Right forelimb (tissue), 1 donor: ENCODE results near the gene THBS1.

Source experiments
- DNase-seq: peaks from one replicate; pipeline ENCODE4 v3.0.0-alpha.2; 2018

THBS1 gene

GRCh38 chr15:39580485-39581241 is at the start of gene THBS1:
Gene THBS1 (plus strand): TSS chr15:39581079. CDS start chr15:39581858, 779 bp downstream.
- peak; percentile 98 for DNase-seq

DNA sequence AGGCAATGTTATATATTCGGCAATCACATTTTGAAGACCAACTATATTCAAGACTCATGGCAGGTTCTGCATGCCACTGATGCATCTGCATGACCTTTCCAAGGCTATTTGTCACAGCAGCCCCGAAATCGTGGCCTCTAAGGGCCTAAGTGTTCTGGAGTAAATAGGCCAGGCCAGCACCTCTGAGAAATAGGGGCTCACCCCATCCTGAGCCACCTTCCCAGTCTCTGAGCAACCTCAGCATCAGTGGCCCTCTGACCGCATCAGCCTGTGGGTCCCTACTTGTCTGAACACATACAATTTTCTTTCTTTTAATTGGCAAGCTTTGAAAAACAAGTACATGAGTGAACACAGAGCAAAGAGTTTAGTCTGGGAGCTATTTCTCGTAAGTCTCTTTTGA is 45.9 kb upstream of the THBS1 start:
- no peak for DNase-seq

DNA sequence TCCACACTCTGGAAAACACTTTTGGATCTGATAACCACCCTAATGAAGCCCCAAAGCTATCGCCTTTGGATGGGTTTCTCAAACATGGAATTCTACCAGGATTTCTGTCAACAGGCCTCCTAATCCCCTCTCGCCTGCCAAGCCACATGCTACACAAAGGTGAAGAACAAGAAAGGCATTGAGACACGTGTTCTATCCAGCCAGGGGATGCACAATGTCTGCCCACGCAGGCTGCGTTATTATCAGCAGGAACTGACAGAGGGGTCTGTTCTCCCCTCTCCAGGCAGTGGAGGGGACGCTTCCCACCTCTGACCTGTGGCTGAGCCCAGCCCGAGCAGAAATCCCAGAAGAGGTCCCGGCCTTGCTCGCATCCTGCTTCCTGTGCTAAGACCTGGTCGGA is 45.4 kb upstream of the THBS1 start:
- no peak for DNase-seq

DNA sequence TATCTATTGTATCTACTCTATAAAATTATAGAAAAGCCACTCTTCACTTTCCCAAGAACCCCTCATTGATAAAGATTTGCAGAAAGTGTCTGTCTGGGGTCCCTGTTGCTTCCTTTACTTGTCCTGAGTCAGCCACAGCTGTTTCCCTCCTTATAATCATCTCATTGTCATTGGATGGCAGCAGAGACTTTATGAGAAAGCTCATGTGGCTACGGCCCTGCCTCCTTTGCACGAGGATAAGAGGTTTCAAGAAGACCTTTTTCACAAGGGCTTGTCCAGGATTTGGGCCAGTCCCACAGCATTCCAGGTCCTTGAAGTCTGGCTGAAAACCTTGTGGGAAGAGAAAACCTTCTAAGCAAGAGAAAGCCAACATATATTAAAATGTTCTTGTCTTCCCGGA is 41.9 kb upstream of the THBS1 start:
- no peak for DNase-seq

GRCh38 chr15:39539466-39539865 is 41.4 kb upstream of the THBS1 start:
- DNase-seq, result no peak

GRCh38 chr15:39539973-39540558 is 40.8 kb upstream of the THBS1 start:
- no peak for DNase-seq

GRCh38 chr15:39542385-39543065 is 38.4 kb upstream of the THBS1 start:
- no peak for DNase-seq

DNA sequence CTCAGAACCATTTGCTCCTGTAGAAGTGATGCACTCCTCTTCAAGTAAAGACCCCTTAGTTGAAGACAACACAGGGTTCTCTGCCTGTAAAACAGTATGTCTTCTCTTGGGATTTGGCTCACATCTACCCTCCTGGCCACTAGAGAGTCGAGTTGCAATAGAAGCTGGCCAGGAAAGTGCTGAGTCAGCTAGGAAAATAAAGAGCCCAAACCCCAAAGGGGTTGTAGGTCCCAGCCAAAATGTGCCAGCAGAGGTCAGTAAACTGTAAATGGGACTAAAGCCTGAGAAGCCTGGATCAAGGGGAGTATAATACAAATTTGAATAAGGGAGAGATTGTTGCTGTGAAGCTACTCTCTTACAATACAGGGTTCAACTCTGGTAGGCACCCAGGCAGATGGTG is 37.2 kb upstream of the THBS1 start:
- DNase-seq, result no peak

DNA sequence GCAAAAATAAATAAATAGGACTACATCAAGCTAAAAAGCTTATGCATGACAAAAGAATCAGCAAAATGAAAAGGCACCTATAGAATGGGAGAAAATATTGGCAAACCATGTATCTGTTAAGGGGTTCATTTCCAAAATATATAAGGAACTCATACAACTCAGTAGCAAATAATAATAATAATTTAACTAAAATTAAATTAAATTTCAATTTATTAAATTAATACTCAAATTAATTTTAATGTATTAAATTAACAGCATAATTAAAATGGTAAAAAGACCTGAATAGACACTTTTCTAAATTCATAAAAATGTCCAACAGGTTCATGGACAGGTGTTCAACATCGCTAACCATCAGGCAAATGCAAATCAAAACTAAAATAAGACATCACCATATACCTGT is 34.0 kb upstream of the THBS1 start:
- DNase-seq, result no peak

DNA sequence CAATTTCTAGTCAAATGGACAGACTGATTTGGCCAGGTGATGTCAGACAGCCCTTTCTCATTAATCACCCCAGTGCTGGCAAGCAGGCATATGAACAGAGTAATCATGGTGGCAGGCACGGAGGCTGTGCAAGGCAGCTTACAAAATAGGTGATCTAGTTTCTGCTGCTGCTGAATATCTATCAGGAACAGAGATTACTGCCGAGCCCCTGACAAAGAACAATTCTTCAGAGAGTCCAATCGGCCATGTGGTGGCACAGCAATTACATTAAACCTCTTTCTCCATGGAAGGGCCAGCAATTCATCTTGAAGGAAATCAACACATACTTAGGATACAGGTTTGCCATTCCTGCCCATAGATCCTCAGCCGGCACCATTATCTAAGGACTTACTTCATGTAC is 32.3 kb upstream of the THBS1 start:
- DNase-seq, result no peak

GRCh38 chr15:39549912-39550311 is 31.0 kb upstream of the THBS1 start:
- no peak for DNase-seq

DNA sequence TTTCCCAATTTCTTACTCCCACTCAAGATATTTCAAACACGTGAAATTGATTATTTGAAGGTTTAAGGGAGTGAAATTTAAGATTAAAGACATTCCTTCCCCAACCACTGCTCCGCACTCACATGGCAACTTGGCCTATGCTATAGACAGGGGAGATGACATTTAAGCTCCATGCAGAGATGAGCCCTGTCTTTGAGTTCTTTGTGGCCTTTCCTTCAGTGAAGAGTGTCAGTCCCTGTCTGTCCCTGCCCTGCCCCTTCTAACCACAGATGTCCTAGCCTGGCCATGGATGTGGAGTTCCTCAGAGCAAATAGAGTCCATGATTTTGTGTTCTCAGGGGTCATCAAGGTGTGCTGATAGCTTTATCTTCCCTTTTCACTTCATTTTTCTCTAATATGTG is 29.4 kb upstream of the THBS1 start:
- no peak for DNase-seq

- no peak for DNase-seq
These were observed 28.3 kb upstream of the THBS1 start for GRCh38 chr15:39552556-39552955.

DNA sequence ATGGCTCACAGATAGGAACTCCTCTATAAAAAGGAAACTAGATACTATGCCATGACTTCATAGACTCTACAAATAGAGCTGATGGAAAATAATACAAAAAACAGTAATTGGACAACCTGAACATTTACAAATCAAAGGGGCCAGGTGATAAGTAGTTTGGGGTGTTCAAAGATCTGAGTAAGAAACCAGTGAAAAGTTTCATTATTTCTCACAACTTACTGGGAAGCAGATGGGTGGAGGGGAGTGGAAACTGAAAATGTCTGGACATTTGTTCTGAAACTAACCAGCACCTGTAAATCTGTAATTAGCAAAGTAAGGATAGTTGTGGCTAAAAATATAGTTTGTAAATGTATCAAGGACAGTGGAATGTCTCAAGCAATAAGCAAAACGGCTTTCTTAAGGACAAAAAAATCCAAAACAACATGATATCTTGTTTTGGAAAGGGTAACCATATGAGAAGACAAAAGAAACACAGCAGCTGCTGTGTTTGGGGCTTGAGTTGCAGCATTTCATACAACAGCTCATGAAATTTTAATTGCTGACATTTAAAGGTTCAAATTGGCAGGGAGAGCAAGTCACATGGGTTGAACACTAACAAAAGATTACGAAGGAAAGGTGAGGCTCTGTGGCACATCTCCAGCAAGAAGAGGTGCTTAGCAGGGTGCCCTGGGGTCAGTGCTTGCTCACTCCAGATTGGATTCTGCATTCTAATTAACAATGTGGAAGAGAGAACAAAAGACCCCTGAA is 26.8 kb upstream of the THBS1 start:
- DNase-seq, result no peak

DNA sequence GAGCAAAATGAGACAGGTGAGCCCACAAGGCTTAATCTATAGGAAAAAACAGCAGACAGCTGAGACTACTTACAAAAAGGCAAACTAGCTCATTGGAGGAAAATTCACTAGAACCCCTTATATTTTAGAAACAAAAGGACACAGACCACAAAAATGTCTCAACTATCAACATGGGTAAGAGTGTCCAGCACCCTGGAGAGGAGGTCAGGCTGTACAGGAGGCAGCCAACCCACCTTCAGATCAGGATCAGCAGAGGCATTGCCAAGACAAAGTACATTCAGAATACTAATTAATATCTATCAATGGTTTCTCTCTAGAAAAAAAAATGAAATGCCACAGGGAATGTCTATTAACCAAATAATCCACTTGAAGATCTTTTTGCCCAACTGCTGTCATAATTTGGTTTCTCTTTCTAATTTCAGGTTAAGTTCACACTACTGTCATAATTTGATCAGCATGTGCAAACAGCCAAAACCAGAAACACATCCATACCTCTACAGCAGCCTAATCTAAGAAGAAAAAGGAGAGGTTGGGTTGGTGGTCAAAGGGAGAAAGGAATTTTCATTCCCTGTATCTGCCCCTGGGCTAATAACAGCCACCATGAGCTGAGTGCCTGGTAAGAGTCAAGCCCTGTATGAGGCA is 26.0 kb upstream of the THBS1 start:
- no peak for DNase-seq

- no peak for DNase-seq
These were observed 25.0 kb upstream of the THBS1 start for GRCh38 chr15:39555885-39556284.

- no peak for DNase-seq
These were observed 24.4 kb upstream of the THBS1 start for GRCh38 chr15:39556461-39556860.

DNA sequence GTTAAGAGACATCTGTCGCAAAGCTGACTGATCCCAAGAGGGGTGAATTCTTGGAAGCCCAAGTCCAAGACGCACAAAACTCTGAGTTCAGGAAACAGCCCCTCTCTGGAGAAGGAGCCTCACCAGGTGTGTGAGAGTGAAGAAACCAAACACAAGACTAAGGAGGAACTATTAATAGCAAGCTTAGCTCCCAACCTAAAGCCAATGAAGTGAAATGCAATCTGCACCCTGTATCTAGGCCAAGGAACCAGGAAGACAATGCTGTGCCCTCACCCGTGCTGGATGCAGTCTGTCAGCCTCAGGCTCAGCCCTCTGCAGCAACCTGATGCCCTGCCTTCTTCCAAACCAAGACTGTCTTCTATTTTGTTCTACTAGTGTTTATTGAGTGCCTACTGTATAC is 22.5 kb upstream of the THBS1 start:
- DNase-seq, result no peak

DNA sequence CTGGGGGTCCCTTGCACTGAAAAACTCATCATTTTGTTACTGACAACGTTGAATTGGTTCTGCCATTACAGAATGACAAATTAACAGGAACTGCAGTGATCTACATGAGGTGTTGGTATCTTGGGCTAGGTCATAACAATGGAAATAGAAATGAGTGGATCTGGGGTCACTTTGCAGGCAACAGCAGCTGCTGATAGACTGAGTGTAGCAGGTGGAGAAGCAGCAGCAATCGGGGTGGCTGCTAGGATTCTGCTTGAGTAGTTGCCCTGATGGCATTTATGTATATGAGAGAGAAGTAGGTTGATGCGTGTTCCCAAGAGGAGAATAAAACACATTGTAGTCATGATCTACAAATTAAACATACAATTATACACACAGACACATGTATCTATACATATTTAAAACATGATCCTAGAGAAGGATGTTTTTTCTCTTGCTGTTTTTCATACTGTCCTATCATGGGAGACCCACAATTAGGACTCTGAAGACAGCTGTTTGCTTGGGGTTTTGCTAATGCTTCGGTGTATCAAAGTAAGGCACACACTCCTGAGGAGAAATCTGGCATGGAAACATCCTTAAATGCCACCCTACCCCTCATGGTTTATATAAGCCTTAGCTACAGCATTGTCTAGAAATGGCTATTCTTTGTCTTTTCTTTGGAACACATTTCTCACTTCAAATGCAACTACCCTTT is 15.8 kb upstream of the THBS1 start:
- DNase-seq, result no peak

DNA sequence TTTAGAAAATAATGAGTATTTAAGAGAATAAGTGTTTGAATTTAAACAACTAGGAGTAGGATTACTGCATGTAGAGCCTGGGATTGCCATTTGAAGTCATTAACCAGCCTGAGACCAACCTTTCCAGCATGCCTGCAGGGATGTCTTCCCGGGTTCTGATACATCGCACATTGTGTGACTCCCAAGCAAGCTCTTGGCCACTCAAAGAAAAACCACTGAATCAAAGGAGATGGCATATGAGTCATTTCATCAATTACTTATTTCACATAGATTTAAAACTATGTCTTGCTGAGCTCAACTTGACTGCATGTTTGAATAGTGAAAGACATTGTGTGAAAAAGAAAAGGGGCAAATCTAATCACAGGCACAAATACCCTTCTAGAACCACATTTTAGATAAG is 15.0 kb upstream of the THBS1 start:
- DNase-seq, result no peak

DNA sequence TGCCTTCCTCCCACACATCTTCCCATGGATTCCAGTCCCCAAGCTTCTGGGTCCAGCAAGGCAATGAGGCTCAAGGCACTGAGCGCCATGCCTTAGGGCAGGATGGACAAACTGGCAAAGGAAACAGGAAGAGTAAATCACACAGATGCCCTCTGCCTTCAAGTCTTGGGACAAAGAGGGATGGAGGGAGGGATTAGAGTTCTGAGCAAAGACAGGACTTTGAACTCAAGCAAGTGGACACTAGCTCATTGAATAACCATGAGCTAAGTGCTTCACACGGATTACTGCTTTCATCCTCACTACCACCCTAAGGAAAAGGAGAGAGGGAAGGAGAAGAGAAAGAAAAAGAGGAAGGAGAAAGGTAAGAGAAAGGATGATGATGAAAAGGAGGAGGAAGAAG is 7.6 kb upstream of the THBS1 start:
- no peak for DNase-seq

DNA sequence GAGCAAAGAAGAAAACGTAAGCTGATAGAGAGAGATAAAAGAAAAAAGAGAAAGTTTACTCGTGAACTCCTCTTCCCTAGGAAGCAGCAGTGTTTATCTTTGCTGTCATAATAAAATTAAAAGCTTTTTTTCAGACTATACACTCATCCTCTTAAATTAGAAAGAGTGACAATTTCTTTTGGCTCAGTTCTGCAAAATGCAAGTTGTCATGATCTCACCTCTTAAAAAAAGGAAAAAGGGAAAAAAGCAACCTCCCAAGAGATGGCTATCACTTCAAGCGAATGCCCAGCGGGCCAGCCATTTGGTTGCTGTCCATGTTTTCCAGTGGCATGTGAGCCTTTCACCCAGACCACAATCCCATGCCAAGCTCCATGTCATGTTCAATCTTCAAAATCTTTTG is 7.0 kb upstream of the THBS1 start:
- DNase-seq, result no peak
